ENCODE results near the gene LATS2.

Gene LATS2

GRCh38 chr13:21063031-21063430, 1.6 kb upstream of the LATS2 start:
- no peak overlapping the region for H4K91ac ChIP-seq (ENCODE audit: low read depth, low read length)
- no peaks in the 10 kb centered on the region for H3K27me3 ChIP-seq (ENCODE audit: insufficient read depth, low read length)
- H3K23ac ChIP-seq (ENCODE audit: low read length) = no peak overlapping the region
- no peak overlapping the region for H2AFZ ChIP-seq (ENCODE audit: insufficient read depth, low read length, poor library complexity)
- no peak overlapping the region for H3K14ac ChIP-seq (ENCODE audit: low read length)
- no peak overlapping the region for H3K4me2 ChIP-seq (ENCODE audit: low read length)
- no peak overlapping the region for H2AK5ac ChIP-seq (ENCODE audit: low read length)
- peaks cover 20% of the 10 kb centered on the region for H3K79me2 ChIP-seq (ENCODE audit: control insufficient read depth, insufficient read depth, low read length, poor library complexity)
- H3K9me3 ChIP-seq (ENCODE audit: insufficient read depth, low read depth, low read length) = no peaks in the 10 kb centered on the region
- H3K18ac ChIP-seq (ENCODE audit: low read length) = no peak overlapping the region
- no peak overlapping the region for H3K27ac ChIP-seq (ENCODE audit: low read depth, low read length)
- H3K79me1 ChIP-seq (ENCODE audit: low read length) = peaks cover 15% of the 10 kb centered on the region
- WGBS (ENCODE audit: extremely low coverage, insufficient coverage, insufficient read length) = no CpG with 5 or more reads among the region's 2 CpGs
- H3K36me3 ChIP-seq (ENCODE audit: control insufficient read depth in 1 of 2, insufficient read depth in 2 of 2, low read length in 2 of 2) = no peaks in the 10 kb centered on the region
- no peak overlapping the region for H2BK120ac ChIP-seq (ENCODE audit: insufficient read depth, low read length, poor library complexity)
- no peak for DNase-seq
- no peak overlapping the region for H2BK5ac ChIP-seq (ENCODE audit: low read depth, low read length, poor library complexity)
- no peak overlapping the region for H3K4ac ChIP-seq (ENCODE audit: low read depth, low read length)
- no peak overlapping the region for H3K4me3 ChIP-seq (ENCODE audit: low read depth, low read length)
- H4K8ac ChIP-seq (ENCODE audit: low read depth, low read length) = no peak overlapping the region
- no peak overlapping the region for H3K9ac ChIP-seq (ENCODE audit: low read length)
- no peaks in the 10 kb centered on the region for H3K4me1 ChIP-seq (ENCODE audit: control insufficient read depth in 1 of 2, insufficient read depth in 2 of 2, low read length in 2 of 2)
- no peak overlapping the region for H2BK12ac ChIP-seq (ENCODE audit: low read length)
- no peak overlapping the region for H4K12ac ChIP-seq (ENCODE audit: low read depth, low read length)

- Histone ChIP-seq H3K9me3 (ENCODE audit: insufficient read depth, low read depth, low read length) (no peaks in the 10 kb centered on the region), H3K14ac (ENCODE audit: low read length) (peak overlapping the region; percentile 100), H3K79me2 (ENCODE audit: control insufficient read depth, insufficient read depth, low read length, poor library complexity) (peaks cover 28% of the 10 kb centered on the region), H3K27ac (ENCODE audit: low read depth, low read length) (peak overlapping the region; percentile 99), H3K4me3 (ENCODE audit: low read depth, low read length) (peak overlapping the region; percentile 99), H3K4ac (ENCODE audit: low read depth, low read length) (peak overlapping the region; percentile 60), H2AK5ac (ENCODE audit: low read length) (peak overlapping the region; percentile 53), H2BK120ac (ENCODE audit: insufficient read depth, low read length, poor library complexity) (peak overlapping the region; percentile 100), H4K12ac (ENCODE audit: low read depth, low read length) (peak overlapping the region; percentile 99), H3K23ac (ENCODE audit: low read length) (no peak overlapping the region), H2AFZ (ENCODE audit: insufficient read depth, low read length, poor library complexity) (peak overlapping the region; percentile 99), H3K4me2 (ENCODE audit: low read length) (peak overlapping the region; percentile 80), H4K91ac (ENCODE audit: low read depth, low read length) (peak overlapping the region; percentile 100), H3K4me1 (ENCODE audit: control insufficient read depth in 1 of 2, insufficient read depth in 2 of 2, low read length in 2 of 2) (no peaks in the 10 kb centered on the region), H3K18ac (ENCODE audit: low read length) (peak overlapping the region; percentile 100), H2BK5ac (ENCODE audit: low read depth, low read length, poor library complexity) (peak overlapping the region; percentile 100), H2BK12ac (ENCODE audit: low read length) (peak overlapping the region; percentile 11), H3K79me1 (ENCODE audit: low read length) (peaks cover 13% of the 10 kb centered on the region), H3K36me3 (ENCODE audit: control insufficient read depth in 1 of 2, insufficient read depth in 2 of 2, low read length in 2 of 2) (no peaks in the 10 kb centered on the region), H3K27me3 (ENCODE audit: insufficient read depth, low read length) (no peaks in the 10 kb centered on the region), H3K9ac (ENCODE audit: low read length) (peak overlapping the region; percentile 91), H4K8ac (ENCODE audit: low read depth, low read length) (peak overlapping the region; percentile 99)
- DNase-seq = peak; percentile 68 to 70
- WGBS (ENCODE audit: extremely low coverage, insufficient coverage, insufficient read length) = no CpG with 5 or more reads among the region's 100 CpGs
Observed at GRCh38 chr13:21060338-21061028, 903 bp downstream of the LATS2 start.

- H2AFZ ChIP-seq (ENCODE audit: insufficient read depth, low read length, poor library complexity) = no peak overlapping the region
- H3K4me3 ChIP-seq (ENCODE audit: low read depth, low read length) = peak overlapping the region; percentile 99
- no peaks in the 10 kb centered on the region for H3K27me3 ChIP-seq (ENCODE audit: insufficient read depth, low read length)
- peaks cover 13% of the 10 kb centered on the region for H3K79me1 ChIP-seq (ENCODE audit: low read length)
- H4K12ac ChIP-seq (ENCODE audit: low read depth, low read length) = no peak overlapping the region
- no peak overlapping the region for H3K23ac ChIP-seq (ENCODE audit: low read length)
- no peaks in the 10 kb centered on the region for H3K4me1 ChIP-seq (ENCODE audit: control insufficient read depth in 1 of 2, insufficient read depth in 2 of 2, low read length in 2 of 2)
- no peak overlapping the region for H2BK5ac ChIP-seq (ENCODE audit: low read depth, low read length, poor library complexity)
- H3K79me2 ChIP-seq (ENCODE audit: control insufficient read depth, insufficient read depth, low read length, poor library complexity) = peaks cover 28% of the 10 kb centered on the region
- peak in 1 of 2 donors; percentile 54 for DNase-seq
- no peak overlapping the region for H4K8ac ChIP-seq (ENCODE audit: low read depth, low read length)
- H3K36me3 ChIP-seq (ENCODE audit: control insufficient read depth in 1 of 2, insufficient read depth in 2 of 2, low read length in 2 of 2) = no peaks in the 10 kb centered on the region
- H3K9ac ChIP-seq (ENCODE audit: low read length) = peak overlapping the region; percentile 91
- H3K9me3 ChIP-seq (ENCODE audit: insufficient read depth, low read depth, low read length) = no peaks in the 10 kb centered on the region
- peak overlapping the region; percentile 100 for H3K14ac ChIP-seq (ENCODE audit: low read length)
- H2AK5ac ChIP-seq (ENCODE audit: low read length) = peak overlapping the region; percentile 53
- no CpG with 5 or more reads among the region's 35 CpGs for WGBS (ENCODE audit: extremely low coverage, insufficient coverage, insufficient read length)
- H3K4ac ChIP-seq (ENCODE audit: low read depth, low read length) = peak overlapping the region; percentile 60
- H3K18ac ChIP-seq (ENCODE audit: low read length) = peak overlapping the region; percentile 100
- H3K4me2 ChIP-seq (ENCODE audit: low read length) = peak overlapping the region; percentile 80
- H4K91ac ChIP-seq (ENCODE audit: low read depth, low read length) = peak overlapping the region; percentile 100
- H2BK12ac ChIP-seq (ENCODE audit: low read length) = no peak overlapping the region
- H2BK120ac ChIP-seq (ENCODE audit: insufficient read depth, low read length, poor library complexity) = peak overlapping the region; percentile 100
- peak overlapping the region; percentile 99 for H3K27ac ChIP-seq (ENCODE audit: low read depth, low read length)
Observed at GRCh38 chr13:21059641-21060337, 1.6 kb downstream of the LATS2 start.

DNA sequence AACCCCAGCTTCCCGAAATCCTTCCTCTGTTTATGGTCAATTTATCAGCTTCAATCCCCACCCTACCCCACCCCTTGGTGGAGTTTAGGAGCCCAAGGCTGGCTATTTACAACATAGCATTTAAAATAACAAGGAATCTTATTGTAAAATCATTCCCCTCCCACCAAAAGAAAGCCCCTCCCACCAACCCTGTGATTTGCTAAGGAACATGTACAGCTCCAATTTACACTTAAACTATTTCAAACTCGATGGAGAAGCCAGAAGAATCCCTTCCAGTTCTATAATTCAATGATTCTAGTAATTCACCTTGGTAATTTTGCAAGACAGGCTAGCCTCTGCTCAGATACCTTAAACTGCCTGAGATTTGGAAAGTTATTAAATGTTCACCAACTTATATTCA, 3.0 kb downstream of the LATS2 start:
- no peak overlapping the region for H2AK5ac ChIP-seq (ENCODE audit: low read length)
- no peak overlapping the region for H4K12ac ChIP-seq (ENCODE audit: low read depth, low read length)
- H2BK12ac ChIP-seq (ENCODE audit: low read length) = no peak overlapping the region

More for the DNA sequence above, 3.0 kb downstream of the LATS2 start:
- Histone ChIP-seq H3K23ac (ENCODE audit: low read length) (no peak overlapping the region), H2AFZ (ENCODE audit: insufficient read depth, low read length, poor library complexity) (no peak overlapping the region), H3K4me2 (ENCODE audit: low read length) (no peak overlapping the region), H4K8ac (ENCODE audit: low read depth, low read length) (no peak overlapping the region), H3K36me3 (ENCODE audit: control insufficient read depth in 1 of 2, insufficient read depth in 2 of 2, low read length in 2 of 2) (peaks cover 1 to 3% of the 10 kb centered on the region in 2 experiments), H3K14ac (ENCODE audit: low read length) (no peak overlapping the region), H2BK120ac (ENCODE audit: insufficient read depth, low read length, poor library complexity) (no peak overlapping the region), H3K18ac (ENCODE audit: low read length) (no peak overlapping the region), H3K9ac (ENCODE audit: low read length) (no peak overlapping the region), H3K4ac (ENCODE audit: low read depth, low read length) (peak overlapping the region; percentile 16), H4K91ac (ENCODE audit: low read depth, low read length) (no peak overlapping the region), H3K4me1 (ENCODE audit: control insufficient read depth in 1 of 2, insufficient read depth in 2 of 2, low read length in 2 of 2) (peaks cover 0 to under 1% of the 10 kb centered on the region in 2 experiments), H3K27me3 (ENCODE audit: insufficient read depth, low read length) (no peaks in the 10 kb centered on the region), H3K4me3 (ENCODE audit: low read depth, low read length) (no peak overlapping the region), H3K79me1 (ENCODE audit: low read length) (peaks cover 13% of the 10 kb centered on the region), H2BK5ac (ENCODE audit: low read depth, low read length, poor library complexity) (no peak overlapping the region), H3K9me3 (ENCODE audit: insufficient read depth, low read depth, low read length) (no peaks in the 10 kb centered on the region), H3K79me2 (ENCODE audit: control insufficient read depth, insufficient read depth, low read length, poor library complexity) (peaks cover 32% of the 10 kb centered on the region), H3K27ac (ENCODE audit: low read depth, low read length) (no peak overlapping the region)
- no CpG with 5 or more reads among the region's 2 CpGs for WGBS (ENCODE audit: extremely low coverage, insufficient coverage, insufficient read length)
- DNase-seq = peak in 1 of 2 donors; percentile 43

Data from trophoblast cell (in vitro differentiated cells and primary cell).